22Rv1 (cell line): ENCODE data around the gene TMEM184C.

Experiments
- H3K27ac ChIP-seq: fragments of 450-650 bp; 2 replicates; pipeline ENCODE4 v1.5.1; 2017
- ZFX ChIP-seq: fragments of 450-650 bp; IDR thresholded peaks from 2 replicates; pipeline ENCODE4 v1.6.1; 2017; ENCODE audit warnings: antibody characterized with exemption, borderline replicate concordance
- TF ChIP-seq, protein P1 (sequence below): fragments of 450-650 bp; IDR thresholded peaks from 2 replicates; pipeline ENCODE4 v1.5.1; 2017; ENCODE audit warnings: mild to moderate bottlenecking

TMEM184C gene

DNA sequence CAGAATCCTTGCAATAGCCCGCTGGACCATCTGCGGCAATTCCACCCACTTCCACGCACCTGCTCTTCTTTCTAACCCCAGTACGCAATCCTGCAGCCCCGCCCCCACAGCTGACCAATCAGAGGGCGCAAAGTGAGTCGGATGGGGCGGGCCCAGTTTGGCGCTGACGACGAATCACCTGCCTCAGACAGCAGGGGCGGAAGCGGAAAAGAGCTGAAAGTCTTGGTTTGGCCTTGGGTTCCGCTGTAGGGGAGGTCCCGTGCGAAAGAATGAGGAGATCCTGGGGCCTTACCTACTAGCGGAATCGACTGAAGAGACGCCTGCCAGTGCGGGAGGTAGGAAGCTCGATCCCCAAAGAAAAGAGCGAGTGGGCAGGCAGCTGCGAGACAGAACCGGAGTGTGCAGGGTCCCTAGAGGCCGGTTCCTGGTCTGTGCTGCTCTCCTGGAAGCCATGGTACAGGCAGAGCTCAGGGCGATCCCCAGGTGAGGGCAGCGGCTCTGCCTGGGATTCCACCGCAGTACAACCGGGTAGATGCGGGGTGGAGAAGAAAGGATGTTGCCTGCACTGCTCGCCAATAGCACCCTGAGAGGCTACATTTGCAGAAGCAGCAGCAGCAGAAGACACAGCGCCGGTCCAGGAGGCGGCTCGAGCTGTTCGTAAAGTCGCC is at the start of gene TMEM184C:
TSS of gene TMEM184C (plus strand) at position 225 of the 668 bp plus-strand sequence. CDS start 560 bp downstream, outside the sequence.
- TF ChIP-seq, protein P1, sequence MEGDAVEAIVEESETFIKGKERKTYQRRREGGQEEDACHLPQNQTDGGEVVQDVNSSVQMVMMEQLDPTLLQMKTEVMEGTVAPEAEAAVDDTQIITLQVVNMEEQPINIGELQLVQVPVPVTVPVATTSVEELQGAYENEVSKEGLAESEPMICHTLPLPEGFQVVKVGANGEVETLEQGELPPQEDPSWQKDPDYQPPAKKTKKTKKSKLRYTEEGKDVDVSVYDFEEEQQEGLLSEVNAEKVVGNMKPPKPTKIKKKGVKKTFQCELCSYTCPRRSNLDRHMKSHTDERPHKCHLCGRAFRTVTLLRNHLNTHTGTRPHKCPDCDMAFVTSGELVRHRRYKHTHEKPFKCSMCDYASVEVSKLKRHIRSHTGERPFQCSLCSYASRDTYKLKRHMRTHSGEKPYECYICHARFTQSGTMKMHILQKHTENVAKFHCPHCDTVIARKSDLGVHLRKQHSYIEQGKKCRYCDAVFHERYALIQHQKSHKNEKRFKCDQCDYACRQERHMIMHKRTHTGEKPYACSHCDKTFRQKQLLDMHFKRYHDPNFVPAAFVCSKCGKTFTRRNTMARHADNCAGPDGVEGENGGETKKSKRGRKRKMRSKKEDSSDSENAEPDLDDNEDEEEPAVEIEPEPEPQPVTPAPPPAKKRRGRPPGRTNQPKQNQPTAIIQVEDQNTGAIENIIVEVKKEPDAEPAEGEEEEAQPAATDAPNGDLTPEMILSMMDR: no peak
- no peak for TF ChIP-seq ZFX
- peak within 1 kb of the TSS; percentile 78 for H3K27ac ChIP-seq

DNA sequence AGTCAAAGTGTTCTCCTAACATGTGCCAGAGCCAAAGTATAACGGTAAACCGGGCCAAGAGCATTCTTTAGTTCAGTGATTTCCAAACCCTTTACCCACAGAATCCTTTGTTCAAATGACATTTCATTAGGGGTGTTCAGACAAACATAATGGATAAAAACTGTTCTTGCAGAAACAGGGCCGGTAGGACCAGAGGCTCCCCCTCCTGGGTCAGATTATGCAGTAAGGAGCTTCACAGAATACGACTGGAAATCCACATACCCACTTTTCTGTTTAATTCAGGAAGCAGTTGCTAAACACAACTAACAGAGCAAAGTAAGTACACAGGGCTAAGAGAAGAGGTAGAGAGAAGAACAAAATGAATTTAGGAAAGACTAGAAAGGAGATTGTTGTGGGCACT is 46.6 kb upstream of the TMEM184C start:
- H3K27ac ChIP-seq: no peak overlapping the region
- TF ChIP-seq, protein P1: no peak

DNA sequence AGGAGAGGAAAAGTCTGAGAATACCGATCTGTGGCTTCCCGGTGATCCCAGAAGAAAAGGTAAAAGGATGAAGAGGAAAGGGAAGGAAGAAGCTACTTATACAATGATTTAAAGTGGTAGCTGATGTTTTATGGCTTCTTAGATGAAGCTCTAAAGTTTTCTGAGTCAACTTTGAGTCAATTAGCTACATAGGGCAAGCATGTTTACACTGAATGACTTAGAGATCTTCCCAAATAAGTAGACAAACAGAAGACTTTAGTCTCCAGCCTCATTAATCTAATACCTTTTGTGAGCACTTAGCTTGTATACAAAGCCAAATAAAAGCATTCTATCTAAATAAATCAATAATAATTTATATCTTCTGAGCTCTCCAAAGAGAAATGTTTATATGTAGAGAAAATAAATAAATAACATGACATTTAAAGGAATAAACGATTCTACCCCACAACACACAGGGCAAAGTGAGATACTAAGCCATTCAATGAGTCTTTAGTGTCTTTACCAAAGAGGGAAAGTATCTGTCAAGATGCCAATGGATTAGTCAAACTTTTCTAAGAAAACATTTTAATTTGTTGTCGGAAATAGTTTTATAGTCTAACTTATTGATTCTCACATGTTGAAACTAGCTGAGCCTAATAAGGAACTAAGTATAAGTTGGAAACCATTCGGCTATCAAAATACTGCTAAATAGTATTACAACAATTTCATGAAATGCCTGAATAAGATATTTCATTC is 46.0 kb upstream of the TMEM184C start:
- no peak overlapping the region for H3K27ac ChIP-seq
- no peak for TF ChIP-seq ZFX
- TF ChIP-seq, protein P1: no peak

DNA sequence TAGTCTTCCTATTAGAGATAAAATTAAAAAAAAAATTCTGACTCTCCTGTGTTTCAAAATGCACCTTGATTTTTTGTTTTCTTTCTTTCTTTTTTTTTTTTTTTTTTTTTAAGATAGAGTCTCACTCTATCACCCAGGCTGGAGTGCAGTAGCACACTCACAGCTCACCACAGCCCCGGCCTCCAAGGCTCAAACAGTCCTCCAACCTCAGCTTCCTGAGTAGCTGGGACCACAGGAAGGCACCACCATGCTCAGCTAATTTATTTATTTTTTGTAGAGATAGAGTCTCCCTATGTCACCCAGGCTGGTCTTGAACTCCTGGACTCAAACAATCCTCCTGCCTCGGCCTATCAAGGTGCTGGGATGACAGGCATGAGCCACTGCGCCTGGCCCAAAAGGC is 41.1 kb upstream of the TMEM184C start:
- H3K27ac ChIP-seq: no peak overlapping the region
- TF ChIP-seq, protein P1: no peak
- TF ChIP-seq ZFX: no peak

DNA sequence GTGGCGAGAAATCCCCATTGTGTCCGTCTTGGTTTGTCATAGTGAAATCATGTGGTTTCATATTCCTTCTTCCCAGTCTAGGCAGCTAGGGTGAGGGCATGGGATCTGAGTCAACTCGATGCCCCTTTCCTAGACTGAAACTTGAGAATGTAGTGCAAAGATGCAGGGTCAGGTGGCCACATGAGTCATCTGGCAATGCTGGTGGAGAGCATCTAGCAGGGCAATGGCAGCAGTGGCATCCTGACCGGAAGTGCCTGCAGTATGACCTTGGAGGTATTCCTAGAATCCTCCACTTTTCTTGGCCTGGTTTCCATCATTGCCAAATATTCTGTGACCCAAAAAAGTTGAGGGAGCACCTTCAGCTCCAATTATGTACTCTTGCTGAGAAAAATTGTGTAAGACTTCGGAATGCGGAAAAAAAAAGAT is 39.1 kb upstream of the TMEM184C start:
- TF ChIP-seq, protein P1: no peak
- TF ChIP-seq ZFX: no peak
- H3K27ac ChIP-seq: no peak overlapping the region

DNA sequence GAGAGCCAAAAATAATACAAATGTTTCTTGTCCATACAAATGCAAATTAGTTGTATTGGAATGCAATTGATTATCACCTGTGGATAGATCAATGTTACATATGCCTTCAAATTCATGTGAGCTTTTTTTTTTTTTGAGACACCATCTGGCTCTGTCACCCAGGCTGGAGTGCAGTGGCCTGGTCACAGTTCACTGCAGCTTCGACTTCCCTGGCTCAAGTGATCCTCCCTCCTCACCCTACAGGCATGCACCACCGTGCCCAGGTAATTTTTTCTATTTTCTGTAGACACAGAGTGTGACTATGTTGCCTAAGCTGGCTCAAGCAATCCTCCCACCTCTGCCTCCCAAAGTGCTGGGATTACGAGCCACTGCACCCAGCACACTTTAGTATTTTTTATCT is 38.6 kb upstream of the TMEM184C start:
- no peak for TF ChIP-seq ZFX
- TF ChIP-seq, protein P1: no peak
- no peak overlapping the region for H3K27ac ChIP-seq

DNA sequence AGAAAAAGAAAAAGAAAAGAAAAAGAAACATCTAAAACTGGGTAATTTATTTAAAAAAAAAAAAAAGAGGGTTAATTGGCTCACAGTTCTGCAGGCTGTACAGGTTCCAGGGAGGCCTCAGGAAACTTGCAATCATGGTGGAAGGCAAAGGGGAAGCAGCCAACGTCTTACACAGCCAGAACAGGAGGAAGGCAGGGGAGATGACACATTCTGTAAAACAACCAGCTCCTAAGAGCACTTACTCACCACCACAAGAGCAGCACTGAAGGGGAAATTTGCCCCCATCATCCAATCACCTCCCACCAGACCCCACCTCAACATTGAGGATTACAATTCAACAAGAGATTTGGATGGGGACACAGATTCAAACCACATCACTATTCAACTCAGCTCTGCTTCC is 36.8 kb upstream of the TMEM184C start:
- no peak for TF ChIP-seq ZFX
- TF ChIP-seq, protein P1: no peak
- no peak overlapping the region for H3K27ac ChIP-seq
